ENCODE results near the gene SHISAL2B. TPM values are rescaled to one million over a fixed set of nuclear protein-coding genes. Genes with fewer than 3 reads are reported as not detected.

Gene SHISAL2B
- total RNA-seq, 2 donors from 2014 or later, result not detected

DNA sequence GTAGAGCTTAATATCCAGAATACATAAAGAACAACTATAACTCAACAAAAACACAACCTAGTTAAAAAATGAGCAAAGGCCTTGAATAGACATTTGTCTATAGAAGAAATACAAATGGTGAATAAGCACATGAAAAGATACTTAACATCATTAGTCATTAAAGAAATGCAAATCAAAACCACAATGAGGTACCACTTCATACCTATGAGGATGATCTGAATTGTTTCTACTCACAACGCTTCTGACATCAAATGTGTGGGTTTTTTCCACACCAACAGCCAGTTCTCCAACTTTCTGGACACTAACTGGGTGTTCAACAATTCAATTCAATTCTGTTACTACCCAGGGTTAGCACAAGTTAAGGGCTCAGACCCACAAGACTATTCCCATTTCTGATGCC, 56.1 kb downstream of the SHISAL2B start:
- Histone ChIP-seq H3K36me3 (no peaks in the 10 kb centered on the region), H3K4me1 (ENCODE audit: control insufficient read depth in 1 of 2, low read depth in 2 of 2) (no peaks in the 10 kb centered on the region), H3K9me3 (no peaks in the 10 kb centered on the region), H3K27ac (no peak overlapping the region), H3K4me3 (no peak overlapping the region), H3K27me3 (replicated peaks; ENCODE audit: insufficient read depth) (no peaks in the 10 kb centered on the region)
- ATAC-seq (ENCODE audit: insufficient number of reproducible peaks, low FRiP score, low read depth), result no peak
- TF ChIP-seq, protein P1, sequence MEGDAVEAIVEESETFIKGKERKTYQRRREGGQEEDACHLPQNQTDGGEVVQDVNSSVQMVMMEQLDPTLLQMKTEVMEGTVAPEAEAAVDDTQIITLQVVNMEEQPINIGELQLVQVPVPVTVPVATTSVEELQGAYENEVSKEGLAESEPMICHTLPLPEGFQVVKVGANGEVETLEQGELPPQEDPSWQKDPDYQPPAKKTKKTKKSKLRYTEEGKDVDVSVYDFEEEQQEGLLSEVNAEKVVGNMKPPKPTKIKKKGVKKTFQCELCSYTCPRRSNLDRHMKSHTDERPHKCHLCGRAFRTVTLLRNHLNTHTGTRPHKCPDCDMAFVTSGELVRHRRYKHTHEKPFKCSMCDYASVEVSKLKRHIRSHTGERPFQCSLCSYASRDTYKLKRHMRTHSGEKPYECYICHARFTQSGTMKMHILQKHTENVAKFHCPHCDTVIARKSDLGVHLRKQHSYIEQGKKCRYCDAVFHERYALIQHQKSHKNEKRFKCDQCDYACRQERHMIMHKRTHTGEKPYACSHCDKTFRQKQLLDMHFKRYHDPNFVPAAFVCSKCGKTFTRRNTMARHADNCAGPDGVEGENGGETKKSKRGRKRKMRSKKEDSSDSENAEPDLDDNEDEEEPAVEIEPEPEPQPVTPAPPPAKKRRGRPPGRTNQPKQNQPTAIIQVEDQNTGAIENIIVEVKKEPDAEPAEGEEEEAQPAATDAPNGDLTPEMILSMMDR (IDR thresholded peaks at IDR 0.05), result no peak
- DNase-seq (ENCODE audit: low spot score), result no peak

DNA sequence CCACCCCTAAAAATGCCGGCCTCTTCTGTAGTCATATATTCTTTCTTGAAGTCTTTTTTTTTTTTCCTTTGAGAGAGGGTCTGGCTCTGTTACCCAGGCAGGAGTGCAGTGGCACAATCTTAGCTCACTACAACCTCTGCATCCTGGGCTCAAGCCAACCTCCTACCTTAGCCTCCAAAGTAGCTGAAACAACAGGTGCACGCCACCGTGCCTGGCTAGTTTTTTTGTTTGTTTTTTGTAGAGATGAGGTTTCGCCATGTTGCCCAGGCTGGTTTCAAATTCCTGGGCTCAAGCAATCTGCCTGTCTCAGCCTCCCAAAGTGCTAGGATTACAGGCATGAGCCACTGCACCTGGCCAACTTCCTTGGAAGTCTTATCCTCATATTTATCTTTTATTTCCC, 59.1 kb downstream of the SHISAL2B start:
- ATAC-seq (ENCODE audit: insufficient number of reproducible peaks, low FRiP score, low read depth), result no peak
- Histone ChIP-seq H3K27ac (no peak overlapping the region), H3K9me3 (no peaks in the 10 kb centered on the region), H3K4me3 (no peak overlapping the region), H3K36me3 (peaks cover 4% of the 10 kb centered on the region), H3K27me3 (replicated peaks; ENCODE audit: insufficient read depth) (no peaks in the 10 kb centered on the region), H3K4me1 (ENCODE audit: control insufficient read depth in 1 of 2, low read depth in 2 of 2) (no peaks in the 10 kb centered on the region)
- no peak for DNase-seq (ENCODE audit: low spot score)
- TF ChIP-seq, protein P1 (IDR thresholded peaks at IDR 0.05), result no peak

DNA sequence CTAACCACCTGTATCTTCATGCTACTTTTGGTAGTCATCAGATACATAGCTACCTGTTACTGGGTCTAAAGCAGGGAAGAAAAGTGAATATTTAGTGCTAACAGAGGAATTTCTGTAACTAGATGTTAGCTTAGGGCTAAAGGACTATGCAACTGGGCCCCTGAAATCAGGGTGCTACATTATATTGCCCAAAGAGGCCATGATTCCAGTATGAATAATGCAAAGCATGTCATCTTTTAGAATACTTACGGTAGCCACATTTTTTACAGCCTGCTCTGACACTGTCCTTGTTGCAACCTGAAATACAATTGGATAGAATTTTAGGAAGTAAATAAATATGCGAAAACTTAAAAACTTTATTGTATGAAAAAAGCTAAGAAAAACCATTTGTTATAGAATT, 63.8 kb downstream of the SHISAL2B start:
- Histone ChIP-seq H3K4me3 (no peak overlapping the region), H3K4me1 (ENCODE audit: control insufficient read depth in 1 of 2, low read depth in 2 of 2) (peaks cover 0 to 4% of the 10 kb centered on the region in 2 donors), H3K27me3 (replicated peaks; ENCODE audit: insufficient read depth) (no peaks in the 10 kb centered on the region), H3K36me3 (peaks cover 4% of the 10 kb centered on the region), H3K9me3 (no peaks in the 10 kb centered on the region), H3K27ac (no peak overlapping the region)
- ATAC-seq (ENCODE audit: insufficient number of reproducible peaks, low FRiP score, low read depth) (no peak), DNase-seq (ENCODE audit: low spot score) (no peak)
- TF ChIP-seq, protein P1 (IDR thresholded peaks at IDR 0.05), result no peak

DNA sequence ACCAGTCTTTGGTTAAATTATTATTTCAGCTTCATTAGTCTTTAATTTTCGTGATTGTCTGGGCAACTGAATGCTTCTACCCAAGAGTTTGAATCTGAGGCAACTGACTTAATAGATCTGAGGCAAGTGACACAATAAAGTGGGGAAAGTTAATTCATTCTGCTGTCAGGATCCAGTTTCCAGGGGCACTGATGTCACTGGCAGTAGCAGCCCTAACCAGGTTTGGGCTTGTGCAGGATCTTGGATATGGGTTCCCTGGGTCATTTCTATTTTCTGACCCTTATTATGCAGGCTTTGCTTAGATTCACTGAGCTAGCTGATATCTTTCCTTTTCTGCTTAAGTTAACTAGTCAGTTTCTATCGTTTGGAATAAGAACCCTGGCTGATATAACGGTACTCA, 68.6 kb downstream of the SHISAL2B start:
- TF ChIP-seq, protein P1 (IDR thresholded peaks at IDR 0.05), result no peak
- Histone ChIP-seq H3K27me3 (replicated peaks; ENCODE audit: insufficient read depth) (no peaks in the 10 kb centered on the region), H3K27ac (no peak overlapping the region), H3K36me3 (peaks cover 2% of the 10 kb centered on the region), H3K9me3 (no peaks in the 10 kb centered on the region), H3K4me1 (ENCODE audit: control insufficient read depth in 1 of 2, low read depth in 2 of 2) (peaks cover 0 to 8% of the 10 kb centered on the region in 2 donors), H3K4me3 (no peak overlapping the region)
- no peak for DNase-seq (ENCODE audit: low spot score)
- no peak for ATAC-seq (ENCODE audit: insufficient number of reproducible peaks, low FRiP score, low read depth)

DNA sequence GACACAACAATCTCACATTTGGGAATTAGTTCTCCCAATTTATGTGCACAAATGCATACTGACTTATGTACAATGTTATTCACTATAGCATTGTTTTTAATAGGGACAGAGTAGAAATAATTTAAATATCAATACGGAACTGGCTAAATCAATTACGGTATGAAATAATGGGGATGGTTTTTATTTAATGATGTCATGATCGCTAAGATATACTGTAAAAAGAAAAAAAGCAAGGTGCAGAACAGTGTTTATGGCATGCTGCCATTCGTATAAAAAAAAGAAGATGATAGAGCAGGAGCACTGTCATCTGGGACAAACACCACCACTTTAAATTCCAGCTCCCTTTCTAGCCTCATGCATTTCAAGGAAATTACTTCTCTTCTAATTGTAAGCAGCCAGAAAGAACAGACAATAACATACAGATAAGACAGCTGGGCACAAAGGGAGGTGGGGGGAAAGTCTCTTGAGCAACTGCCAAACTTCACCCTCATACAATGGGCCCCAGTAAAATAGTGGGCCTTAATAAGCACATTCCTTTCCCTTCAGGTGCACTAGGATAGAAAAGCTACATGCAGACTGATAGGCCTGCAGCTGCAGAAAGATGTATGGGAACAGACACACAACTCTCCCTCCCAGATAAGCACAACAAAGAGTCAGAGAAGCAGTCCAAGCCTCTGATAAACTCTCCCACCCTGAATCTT, 69.8 kb downstream of the SHISAL2B start:
- no peaks in the 10 kb centered on the region for H3K36me3 ChIP-seq
- DNase-seq (ENCODE audit: low spot score), result no peak
- no peaks in the 10 kb centered on the region for H3K9me3 ChIP-seq
- no peak for ATAC-seq (ENCODE audit: insufficient number of reproducible peaks, low FRiP score, low read depth)
- TF ChIP-seq, protein P1 (IDR thresholded peaks at IDR 0.05), result no peak
- H3K27ac ChIP-seq, result no peak overlapping the region
- peaks cover 0 to 8% of the 10 kb centered on the region in 2 donors for H3K4me1 ChIP-seq (ENCODE audit: control insufficient read depth in 1 of 2, low read depth in 2 of 2)
- no peaks in the 10 kb centered on the region for H3K27me3 ChIP-seq (replicated peaks; ENCODE audit: insufficient read depth)
- no peak overlapping the region for H3K4me3 ChIP-seq
